ENCODE data around the gene NRN1L. TPM values are rescaled to one million over a fixed set of nuclear protein-coding genes. Genes with fewer than 3 reads are reported as not detected.

The NRN1L gene
- total and polyA plus RNA-seq, 2 donors (not counting 3 experiments of a cell fraction or from before 2014, with no cell fraction given), result 0.37 TPM; not detected in 1

- Histone ChIP-seq H3K4me3 (replicated peaks in 1 of 3; ENCODE audit: insufficient read depth in 1 of 3, low read depth in 1 of 3, low read length in 3 of 3) (no peak overlapping the region), H4K20me1 (replicated peaks; ENCODE audit: control insufficient read depth, extremely low read depth, insufficient read depth, low read length) (no peaks in the 10 kb centered on the region), H2AFZ (ENCODE audit: low read depth, low read length) (no peak overlapping the region), H3K4me2 (ENCODE audit: insufficient read depth, low read length) (no peak overlapping the region), H3K79me2 (ENCODE audit: control insufficient read depth, insufficient read depth, low read length) (peaks cover 31% of the 10 kb centered on the region), H3K9me3 (replicated peaks; ENCODE audit: control insufficient read depth, insufficient read depth, low read length) (no peaks in the 10 kb centered on the region), H3K36me3 (ENCODE audit: control insufficient read depth in 2 of 2, extremely low read depth in 1 of 2, insufficient read depth in 2 of 2, low read length in 2 of 2) (peaks cover 0 to 2% of the 10 kb centered on the region in 2 experiments), H3K27me3 (ENCODE audit: control insufficient read depth in 2 of 2, insufficient read depth in 2 of 2, low read length in 2 of 2) (no peaks in the 10 kb centered on the region), H3K9me1 (replicated peaks; ENCODE audit: control insufficient read depth, extremely low read depth, insufficient read depth, low read length) (no peaks in the 10 kb centered on the region), H3K4me1 (ENCODE audit: control insufficient read depth, extremely low read depth, insufficient read depth, low read length) (peaks cover 21% of the 10 kb centered on the region), H3K9ac (replicated peaks; ENCODE audit: extremely low read depth, insufficient read depth, low read length) (no peak overlapping the region), H3K27ac (ENCODE audit: insufficient read depth, low read depth, low read length) (no peak overlapping the region)
- intact Hi-C loops (cut with micrococcal nuclease) (no loop called here), dilution Hi-C loops (cut with MboI; ENCODE audit: extremely low pct_ligation_motif_present, low sequenced_read_pairs) (no loop called here)
- BruUV-seq (replicated peaks), result no TSS peak
- no peak for TF ChIP-seq MYC (IDR thresholded peaks at IDR 0.05; ENCODE audit: low read depth, low read length)
- TF ChIP-seq JUN (IDR thresholded peaks at IDR 0.05; ENCODE audit: borderline replicate concordance, insufficient read depth, insufficient read length, low read depth), result no peak
- TF ChIP-seq FOS (IDR thresholded peaks at IDR 0.05; ENCODE audit: borderline replicate concordance, insufficient read depth, low read length), result no peak
- TF ChIP-seq EZH2 (IDR thresholded peaks at IDR 0.05; ENCODE audit: borderline replicate concordance, low read depth, low read length, severe bottlenecking), result no peak
- TF ChIP-seq CTCF (IDR thresholded peaks at IDR 0.05; ENCODE audit: extremely low read depth in 1 of 2, insufficient read depth in 1 of 2, low read depth in 1 of 2, low read length in 2 of 2), result no peak
- TF ChIP-seq POLR2AphosphoS5 (IDR thresholded peaks at IDR 0.05; ENCODE audit: insufficient read depth, low read depth, low read length), result no peak
- no peak for TF ChIP-seq POLR2A (IDR thresholded peaks at IDR 0.05; ENCODE audit: low read depth, low read length)
- TF ChIP-seq MAX (IDR thresholded peaks at IDR 0.05; ENCODE audit: insufficient read depth, insufficient read length), result no peak
- no peak for TF ChIP-seq GATA2 (IDR thresholded peaks at IDR 0.05; ENCODE audit: insufficient read depth, insufficient read length, low read depth, low read length)
- DNase-seq (ENCODE audit: low read depth, low spot score) (peak; percentile 95), FAIRE-seq (no peak)
- ChIA-PET POLR2A (no interaction called here), CTCF (interaction anchor here (0.5 to 2.3 kb wide), 9 partner anchors 8 to 572 kb away, joined by 3 to 14 read pairs (median 5); partner anchors contain the start of gene NRN1L)
Measured at GRCh38 chr16:67897231-67897630, 12.5 kb downstream of the NRN1L start.
